Stimulated activated CD4-positive, alpha-beta T cell treated with anti-CD3 and anti-CD28 coated beads, Interleukin-4, amount 100 ng/mL, for 1 hour (primary cell): ENCODE data around the gene NEAT1.
A peak's percentile ranks its signal among the peaks of the same experiment; 100 is the strongest.

Experiments used
- DNase-seq: peaks from one replicate; pipeline ENCODE4 v3.0.0-alpha.2; 2020

Gene NEAT1

DNA sequence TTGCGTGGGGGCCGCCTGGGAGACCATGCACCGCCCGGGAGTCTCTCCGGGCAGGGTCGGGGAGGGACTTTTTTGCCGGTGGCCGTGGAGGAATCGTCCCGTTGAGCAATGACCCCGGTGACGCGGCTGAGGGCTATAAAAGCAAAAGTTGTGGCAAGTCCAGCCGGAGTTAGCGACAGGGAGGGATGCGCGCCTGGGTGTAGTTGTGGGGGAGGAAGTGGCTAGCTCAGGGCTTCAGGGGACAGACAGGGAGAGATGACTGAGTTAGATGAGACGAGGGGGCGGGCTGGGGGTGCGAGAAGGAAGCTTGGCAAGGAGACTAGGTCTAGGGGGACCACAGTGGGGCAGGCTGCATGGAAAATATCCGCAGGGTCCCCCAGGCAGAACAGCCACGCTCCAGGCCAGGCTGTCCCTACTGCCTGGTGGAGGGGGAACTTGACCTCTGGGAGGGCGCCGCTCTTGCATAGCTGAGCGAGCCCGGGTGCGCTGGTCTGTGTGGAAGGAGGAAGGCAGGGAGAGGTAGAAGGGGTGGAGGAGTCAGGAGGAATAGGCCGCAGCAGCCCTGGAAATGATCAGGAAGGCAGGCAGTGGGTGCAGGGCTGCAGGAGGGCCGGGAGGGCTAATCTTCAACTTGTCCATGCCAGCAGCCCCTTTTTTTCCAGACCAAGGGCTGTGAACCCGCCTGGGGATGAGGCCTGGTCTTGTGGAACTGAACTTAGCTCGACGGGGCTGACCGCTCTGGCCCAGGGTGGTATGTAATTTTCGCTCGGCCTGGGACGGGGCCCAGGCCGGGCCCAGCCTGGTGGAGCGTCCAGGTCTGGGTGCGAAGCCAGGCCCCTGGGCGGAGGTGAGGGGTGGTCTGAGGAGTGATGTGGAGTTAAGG is at the start of gene NEAT1:
TSS of gene NEAT1 (plus strand) at position 166 of the 883 bp plus-strand sequence.
- peak; percentile 90 for DNase-seq

DNA sequence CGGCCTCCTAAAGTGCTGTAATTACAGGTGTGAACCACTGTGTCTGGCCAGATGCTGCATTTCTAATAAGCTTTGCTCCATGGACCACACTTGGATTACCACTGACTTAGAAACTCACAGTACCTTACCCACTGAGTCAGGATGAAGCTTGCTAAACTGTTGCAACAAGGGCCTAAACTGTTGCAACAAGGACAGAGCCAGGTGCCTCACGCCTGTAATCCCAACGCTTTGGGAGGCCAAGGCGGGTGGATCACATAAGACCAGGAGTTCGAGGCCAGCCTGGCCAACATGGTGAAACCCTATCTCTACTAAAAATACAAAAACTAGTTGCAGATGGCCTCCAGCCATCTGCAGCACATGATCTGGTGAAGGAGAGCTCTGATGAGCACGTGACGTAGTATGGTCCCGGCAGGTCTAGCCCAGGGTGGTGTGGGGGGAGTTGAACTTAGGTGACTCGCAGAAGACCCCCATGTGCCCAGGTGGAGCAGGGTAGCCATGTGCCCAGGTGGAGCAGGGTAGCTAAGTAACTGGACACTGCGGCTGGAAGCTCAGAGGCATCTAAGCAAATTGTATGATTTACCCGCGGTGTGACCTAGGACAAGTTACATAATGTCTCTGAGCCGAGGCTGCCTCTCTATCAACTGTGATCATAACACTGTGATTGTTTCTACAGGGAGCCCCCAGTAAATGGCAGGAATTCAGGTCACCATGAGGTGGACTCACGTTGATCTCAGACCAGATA is 48.6 kb upstream of the NEAT1 start:
- DNase-seq: no peak

DNA sequence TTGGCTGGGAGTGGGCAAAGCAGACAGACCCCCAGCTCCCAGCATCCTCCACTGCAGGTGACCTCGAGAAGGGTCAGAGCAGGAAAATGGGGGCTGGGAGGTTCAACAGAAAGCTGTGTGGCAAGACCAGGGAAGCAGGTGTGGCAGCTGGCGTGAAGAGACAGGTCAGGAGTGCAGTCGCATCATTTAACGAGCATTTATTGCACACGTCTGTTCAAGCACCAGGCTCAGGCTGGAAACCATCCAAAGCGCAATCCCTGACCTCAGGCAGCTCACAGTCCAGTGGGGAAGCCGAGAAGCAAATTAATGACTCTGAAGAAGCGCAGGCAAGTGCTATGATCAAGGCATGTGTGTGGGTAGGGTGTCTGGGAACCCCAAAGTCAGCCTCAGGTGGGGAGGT is 47.6 kb upstream of the NEAT1 start:
- DNase-seq: no peak

DNA sequence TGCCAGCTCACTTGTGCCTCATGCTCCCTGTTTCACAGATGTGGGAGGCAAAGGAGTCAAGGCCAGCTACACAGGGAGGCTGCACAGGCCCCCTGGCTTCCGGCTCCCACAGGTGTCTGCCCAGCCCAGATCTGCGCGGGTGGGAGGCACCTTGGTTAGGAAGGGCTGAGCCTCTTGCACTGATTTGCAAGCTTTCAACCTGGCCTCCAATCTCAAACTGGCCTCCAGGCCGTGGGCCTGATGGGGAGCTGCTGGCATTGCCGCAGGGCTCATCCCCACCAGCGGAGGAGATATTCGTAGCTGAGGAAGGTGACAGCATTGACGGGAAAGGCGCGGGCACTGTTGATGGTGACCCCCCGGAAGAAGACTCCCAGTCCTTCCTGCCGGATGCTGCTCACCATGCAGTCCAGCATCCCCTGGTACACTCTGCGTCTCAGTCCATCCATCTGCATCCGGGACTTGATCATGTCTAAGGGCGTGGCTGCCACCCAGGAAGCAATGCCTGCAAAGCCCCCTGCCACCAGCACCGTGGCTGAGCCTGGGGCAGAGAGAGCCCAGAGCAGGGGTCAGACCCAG is 46.4 kb upstream of the NEAT1 start:
- no peak for DNase-seq

DNA sequence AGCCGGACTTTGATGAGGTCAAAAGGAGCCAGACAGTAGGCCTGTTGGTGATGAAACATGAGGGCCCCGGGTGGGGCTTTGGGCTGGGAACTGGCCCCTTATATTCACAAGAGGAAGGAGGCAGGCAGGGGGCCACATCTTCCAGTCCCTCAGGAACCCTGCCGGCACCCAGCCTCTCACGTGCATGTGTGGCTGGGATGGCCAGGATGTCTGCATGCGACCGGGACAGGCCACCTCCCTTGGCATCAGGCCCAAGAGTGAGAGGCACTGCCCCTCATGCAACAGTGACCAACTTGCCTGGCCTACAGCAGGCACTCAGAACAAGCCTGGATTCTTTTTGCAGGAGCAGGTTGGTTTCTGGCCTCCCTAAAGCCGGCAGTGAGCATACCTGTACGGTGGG is 45.6 kb upstream of the NEAT1 start:
- DNase-seq: no peak

DNA sequence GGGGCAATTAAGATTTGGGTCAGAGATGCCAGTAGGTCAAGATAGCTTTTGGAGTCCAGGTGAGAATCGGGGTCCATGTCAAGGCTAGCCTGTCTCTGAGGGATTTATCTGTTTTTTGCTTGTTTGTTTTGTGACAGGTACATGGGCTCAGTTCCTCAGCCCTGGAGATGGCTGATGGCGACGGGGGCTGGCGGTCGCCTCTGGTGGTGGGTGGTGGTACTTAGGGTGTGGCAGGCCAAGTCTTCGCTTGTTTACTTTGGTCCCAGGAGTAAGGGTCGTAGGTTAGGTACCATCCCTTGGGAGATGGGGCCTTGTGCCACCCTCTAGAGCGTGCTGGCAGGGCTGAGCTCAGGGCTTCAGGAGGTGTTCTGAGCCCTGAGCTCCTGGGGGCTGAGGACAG is 44.8 kb upstream of the NEAT1 start:
- DNase-seq: no peak

DNA sequence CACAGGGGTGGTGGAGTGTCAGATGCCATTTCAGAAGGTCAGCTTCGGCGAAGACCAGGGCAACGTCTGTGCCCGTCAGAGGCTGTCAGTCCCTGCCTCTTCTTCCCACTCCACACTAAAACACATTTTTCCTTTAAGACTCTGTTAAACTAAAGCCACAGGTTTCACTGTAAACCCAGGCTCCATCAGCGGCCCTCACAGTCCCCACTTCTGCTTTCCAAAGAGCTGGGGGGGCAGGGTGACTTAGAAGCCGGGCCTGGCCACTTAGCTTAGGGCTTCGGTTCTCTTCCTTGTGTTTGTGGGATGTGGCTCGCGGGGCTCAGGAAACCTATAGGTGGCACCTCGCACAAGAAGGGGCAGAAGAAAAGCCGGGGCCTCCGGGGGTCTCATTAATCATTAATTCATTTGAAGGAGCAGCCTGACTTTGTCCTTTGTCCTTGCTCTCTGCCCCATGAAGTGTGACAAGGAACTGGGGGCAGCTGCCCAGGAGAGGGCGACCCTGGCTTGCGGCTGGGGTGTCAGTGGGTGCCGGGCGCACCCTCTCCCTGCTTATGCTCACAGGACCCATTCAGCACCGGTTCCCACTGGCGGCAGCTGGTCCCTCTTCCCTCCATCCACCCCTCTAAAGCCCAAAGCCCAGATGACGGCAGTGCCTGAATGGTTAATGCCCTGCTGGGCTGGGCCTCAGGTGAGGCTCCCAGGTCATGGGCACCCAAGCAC is 44.2 kb upstream of the NEAT1 start:
- DNase-seq: no peak

DNA sequence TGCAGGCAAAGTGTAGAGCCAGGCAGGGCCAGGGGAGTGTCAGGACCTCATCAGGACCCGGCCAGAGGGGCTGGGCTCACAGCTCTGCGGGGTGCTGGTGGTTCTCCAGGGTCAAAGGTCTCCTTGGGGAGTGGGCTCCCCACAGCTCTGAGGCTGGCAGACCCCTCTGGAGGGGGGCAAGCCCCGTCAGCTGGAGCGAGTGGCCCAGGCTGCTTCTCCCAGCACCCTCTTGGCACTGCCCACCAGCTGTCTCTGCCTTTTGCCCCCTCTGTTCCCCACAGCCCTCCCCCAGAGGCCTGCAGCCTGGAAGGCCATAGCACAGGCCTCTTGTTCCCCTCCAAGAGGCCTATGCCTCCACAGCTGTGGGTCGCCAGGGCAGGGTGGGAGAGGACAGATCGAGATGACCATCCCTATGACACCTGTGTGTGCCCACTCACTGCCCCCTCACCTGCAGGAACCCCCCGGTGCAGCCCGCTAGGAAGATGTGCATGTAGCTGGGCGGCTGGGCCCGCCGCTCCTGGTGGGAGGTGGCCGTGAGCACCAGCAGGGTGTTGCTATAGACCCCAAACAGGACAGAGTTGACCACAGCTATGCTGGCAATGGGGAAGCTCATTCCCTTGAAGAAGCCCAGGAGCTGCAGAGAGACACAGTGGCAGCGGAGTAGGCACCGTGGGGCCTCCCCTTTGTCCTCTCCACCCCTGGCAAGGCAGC is 43.5 kb upstream of the NEAT1 start:
- DNase-seq: no peak

DNA sequence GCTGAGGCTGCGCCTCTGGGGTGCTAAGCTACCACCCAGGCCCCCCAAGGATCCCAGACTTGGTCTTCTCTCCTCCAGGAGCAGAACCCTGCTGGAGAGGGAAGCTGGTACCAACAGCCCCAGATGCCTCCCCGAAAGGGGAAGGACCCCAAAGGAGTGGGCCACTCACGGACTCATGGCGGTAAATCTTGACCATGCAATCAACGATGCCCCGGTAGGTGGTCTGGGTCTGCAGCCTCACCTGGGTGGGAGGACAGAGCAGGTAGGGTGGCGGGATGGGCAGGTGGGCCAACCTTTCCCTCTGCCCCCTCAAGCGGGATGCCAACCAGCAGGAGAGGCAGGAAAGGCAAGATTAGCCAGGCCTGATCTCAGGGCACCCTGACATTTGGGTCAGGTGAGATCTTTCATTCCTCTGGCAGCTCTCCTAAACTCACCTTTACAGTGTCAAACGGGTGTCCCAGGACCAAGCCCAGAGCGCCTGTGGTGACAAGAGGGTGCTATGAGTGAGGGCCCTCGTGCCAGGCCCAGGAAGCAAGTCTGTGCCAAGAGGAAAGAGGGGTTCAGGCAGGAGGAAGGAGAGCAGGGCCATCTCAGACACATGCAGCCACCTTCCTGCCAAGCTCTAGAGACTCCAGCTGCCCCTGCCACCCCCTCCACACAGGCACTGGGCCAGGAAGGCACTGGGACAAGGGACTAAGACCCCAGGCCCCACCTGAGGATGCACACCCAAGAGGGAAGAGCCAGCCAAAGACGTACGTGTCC is 42.7 kb upstream of the NEAT1 start:
- no peak for DNase-seq

DNA sequence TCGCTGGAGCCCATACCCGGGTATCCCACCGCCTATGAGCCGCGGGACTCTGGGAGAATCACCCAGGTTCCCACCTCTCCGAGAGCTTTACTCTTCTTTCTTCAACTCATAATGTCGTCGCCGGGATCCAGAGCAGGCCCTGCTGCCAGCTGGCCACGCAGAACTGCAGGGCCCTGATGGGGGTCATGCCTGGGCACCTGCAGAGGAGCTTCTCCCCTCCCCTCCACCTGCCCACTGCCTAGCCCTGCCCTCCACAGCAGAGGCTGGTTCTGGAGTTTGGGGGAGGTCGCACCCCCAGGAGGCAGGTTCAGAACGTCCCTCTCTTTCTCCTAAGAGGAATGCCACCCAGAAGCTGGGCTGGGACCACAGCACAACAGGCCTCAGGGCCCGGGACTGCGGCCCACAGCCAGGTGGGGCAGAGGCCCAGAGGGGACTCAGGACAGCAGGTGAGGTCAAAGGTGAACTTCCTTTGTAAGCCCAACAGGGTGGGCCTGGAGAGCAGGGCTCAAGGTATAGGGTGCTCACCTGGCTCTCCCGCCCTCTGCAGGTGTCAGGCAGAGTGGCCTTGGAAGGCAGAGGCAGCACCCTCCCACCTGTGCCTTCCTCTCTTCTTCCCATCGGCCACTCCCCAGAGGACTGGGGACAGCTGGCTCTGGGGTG is 42.0 kb upstream of the NEAT1 start:
- no peak for DNase-seq

DNA sequence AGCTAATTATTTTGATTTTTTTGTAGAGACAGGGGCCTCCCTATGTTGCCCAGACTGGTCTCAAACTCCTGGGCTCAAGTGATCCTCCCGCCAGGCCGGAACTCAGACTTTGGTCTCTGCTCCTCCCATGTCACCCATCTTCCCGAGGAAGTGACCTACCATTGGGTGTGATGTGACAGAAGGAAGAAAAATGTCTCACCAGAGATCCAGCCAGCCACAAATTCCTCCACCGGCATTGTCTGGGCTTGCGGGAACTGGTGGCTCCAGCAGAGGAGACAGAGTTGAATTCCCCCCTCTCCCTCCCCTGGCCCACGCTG is 40.9 kb upstream of the NEAT1 start:
- no peak for DNase-seq

DNA sequence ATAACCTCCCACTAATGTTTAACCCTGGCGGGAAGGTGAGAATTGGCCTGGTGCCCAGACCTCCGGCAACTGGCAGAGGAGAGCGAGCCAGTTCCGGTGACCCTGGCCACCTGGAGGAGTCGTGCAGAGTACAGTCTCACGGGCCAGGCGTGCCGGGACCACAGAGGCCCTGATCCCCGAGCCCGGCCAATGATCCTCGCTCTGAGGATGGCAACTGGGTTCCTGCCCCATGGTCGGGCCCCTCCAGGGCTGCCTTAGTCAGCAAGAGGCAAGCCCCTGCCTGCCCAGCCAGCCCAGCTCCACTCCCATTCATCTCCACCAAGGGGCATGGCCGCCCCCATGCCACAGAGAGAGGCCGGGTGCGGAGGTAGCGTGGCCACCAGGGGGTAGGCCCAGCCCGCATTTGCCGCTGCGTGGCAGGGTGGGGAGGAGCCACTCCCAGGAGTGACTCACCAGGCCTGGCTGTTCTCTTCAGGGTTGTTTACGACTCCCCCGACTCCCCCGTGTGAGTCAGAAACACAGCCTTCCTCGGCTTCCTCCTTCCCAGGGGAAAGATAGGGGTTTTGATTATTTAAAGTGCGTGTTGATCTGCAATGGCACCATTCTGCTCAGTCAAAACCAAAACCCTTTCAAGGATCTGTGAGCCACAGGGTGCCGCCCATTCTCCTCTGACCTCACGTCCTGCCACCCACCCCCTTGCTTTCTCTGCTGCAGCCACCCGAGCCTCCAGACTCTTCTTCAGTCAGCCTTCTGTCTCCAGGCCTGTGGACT is 40.4 kb upstream of the NEAT1 start, which contains the start of gene SLC25A45:
TSS of gene SLC25A45 (minus strand) at position 614 of the 771 bp plus-strand sequence. CDS start 695 bp downstream, outside the sequence.
- DNase-seq: peak; percentile 91

DNA sequence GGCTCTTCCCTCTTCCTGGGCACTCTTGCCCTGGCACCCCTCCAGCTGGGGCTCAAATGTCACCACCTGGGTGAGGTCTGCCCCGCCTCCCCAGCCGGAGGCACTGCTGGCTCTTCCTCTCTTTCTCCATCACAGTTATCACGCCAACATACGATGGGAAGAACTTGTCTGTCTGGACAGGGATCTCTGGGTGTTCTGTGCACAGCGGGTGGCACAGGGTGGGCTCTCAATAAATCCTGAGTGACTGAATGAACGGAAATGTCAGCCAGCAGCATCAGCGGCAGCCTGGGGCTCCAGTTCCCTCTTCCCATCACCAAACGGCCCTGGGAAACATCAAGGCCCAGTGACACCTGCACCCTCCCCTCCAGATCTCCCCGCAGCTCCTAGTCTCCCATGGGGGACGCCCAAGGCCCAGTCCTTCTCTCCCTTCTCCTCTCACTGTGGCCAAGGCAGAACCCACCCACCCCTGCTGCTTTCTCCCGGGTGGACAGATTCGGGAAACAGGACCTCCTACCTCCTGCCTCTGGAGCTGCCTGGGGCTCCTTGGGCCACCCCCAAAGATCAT is 39.7 kb upstream of the NEAT1 start:
- no peak for DNase-seq

DNA sequence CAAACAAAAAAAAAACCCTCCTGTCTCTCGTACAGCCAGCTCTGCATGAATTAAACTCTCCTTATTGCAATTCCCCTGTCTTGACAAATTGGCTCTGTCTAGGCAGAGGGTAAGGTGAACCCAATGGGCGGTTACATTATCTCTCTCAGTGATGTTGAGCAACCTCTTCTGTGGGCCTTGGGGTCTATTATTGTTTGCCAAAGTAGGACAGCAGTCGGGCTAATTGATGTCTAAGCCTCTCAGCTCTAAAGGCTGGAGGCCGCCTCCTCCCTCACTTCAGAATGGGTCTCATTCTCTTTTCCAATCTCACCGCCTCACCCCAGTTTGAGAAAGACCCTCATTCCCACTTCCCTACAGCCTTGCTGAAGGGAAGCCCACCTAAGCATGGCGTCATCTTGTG is 38.8 kb upstream of the NEAT1 start:
- no peak for DNase-seq

DNA sequence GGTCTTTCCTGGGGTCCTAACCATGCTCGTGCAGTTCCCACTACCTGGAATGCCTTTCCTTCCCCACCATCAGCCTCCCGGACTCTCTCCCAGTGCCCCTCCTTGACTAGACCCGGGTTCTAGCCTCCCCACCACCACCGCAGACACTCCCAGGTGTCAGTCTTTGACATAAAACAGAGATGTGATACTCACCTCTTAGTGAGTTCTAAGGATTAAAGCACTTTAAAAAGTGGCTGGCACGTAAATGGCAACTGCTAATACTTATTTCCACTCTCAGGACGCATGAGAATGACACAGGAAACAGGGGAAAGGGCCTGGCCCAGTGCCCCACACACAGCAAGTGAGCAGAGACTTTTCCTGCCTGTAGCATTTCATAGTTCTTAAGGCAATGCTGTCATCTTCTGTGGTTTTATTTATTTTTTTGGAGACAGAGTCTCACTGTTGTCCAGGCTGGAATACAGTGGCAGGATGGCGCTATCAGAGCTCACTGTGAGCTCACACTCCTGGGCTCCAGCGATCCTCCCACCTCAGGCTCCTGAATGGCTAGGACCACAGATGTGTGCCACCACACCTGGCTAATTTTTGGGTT is 38.2 kb upstream of the NEAT1 start:
- DNase-seq: no peak

DNA sequence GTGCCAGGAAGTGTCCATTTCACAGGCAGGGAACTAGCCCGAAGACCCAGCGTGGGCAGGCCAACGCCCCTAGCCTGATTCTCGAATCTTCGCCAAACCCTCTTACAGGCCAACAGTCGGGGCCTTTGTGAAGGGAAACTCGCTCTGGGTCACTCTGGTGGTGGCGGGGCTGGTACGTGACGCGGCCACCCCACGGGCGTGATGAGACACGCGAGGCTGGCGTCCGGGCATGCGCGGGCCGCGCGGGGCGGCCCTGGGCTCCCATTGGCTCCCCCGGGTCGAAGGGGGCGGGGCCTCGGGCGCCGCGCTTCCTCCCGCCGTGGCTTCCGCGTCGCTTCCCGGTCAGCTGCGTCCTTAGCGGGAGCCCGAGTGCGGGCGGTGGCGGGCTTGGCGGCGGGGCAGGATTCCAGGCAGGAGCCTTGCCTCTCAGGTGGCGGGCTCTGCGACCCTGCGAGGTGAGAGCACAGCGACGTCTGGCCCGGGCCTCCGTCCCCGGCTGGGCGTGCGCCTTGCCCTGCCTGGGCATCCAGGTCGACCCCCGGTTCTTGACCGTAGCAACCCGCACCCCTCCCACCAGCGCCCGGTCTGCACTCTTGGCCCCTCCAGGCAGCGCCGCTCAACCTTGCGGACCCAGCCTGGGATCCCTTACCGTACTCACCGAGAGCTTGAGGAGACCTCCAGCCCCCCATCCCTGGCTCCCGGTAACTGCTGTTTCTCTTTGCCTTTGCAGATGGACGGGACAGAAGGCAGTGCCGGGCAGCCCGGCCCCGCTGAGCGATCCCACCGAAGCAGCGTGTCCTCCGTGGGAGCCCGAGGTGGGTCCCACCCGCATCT is 36.1 kb upstream of the NEAT1 start, which contains the start of gene FRMD8:
TSS of gene FRMD8 (plus strand) at position 331 of the 834 bp plus-strand sequence. CDS start at position 731, 400 bp downstream.
- peak; percentile 88 for DNase-seq

DNA sequence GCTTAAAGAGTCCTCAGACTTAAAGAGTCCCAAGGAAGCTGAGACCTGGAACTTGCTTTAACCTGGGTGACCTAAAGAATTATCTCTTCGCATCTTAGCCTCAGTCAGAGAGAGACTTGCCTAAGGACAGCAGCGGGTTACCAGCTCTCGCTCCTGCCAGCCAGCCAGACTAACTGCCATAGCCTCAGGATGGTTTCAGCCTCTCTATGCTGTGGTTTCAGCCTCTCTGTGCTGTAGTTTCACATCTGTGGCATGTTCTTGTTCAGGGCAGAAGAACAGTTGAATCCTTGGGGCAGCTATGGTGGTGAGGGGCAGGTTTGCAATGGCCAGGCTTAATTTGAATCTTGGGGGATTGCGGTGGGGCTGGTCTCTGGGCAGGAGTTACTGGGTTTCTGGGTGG is 33.9 kb upstream of the NEAT1 start:
- no peak for DNase-seq

DNA sequence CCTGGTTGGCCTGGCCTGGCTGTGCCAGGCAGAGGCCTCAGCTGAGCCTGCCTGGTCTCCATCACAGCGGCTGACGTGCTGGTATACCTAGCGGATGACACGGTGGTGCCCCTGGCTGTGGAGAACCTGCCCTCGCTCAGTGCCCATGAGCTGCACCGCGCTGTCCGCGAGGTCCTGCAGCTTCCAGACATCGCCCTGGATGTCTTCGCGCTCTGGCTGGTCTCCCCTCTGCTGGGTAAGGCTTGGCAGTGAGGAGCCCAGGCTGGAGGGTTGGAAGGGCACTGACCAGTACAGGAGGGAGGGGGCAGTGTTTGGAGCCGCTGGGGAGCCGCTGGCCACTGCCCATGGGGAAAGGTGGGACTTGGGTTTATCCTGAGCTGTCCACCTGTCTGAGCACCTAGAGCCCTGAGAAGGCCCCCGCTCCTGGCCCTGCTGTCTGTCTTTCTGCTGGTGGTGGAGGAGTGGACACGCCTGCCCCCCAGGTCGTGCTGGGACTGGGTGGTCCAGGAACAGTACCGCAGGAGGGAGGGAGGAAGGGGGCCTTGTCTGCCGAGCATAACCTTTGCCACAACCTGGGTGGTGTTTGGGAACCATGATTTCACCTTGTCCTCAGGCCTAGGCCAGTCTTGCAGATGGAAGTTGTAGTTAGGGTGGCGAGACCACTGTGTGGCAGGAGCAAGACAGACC is 33.2 kb upstream of the NEAT1 start:
- no peak for DNase-seq
